Common myeloid progenitor, CD34-positive (primary cell): ENCODE measurements around the gene TOM1.

Experiments
- CTCF ChIA-PET: fragments of 350-600 bp; sonication (Branson Sonifier 250); formaldehyde crosslinking; loops from one replicate; lab custom pipeline; 2021; ENCODE audit warnings: antibody characterized with exemption; lab: Charles Lee
- POLR2A ChIA-PET: fragments of 350-600 bp; sonication (Branson Sonifier 250); formaldehyde crosslinking; loops from one replicate; lab custom pipeline; 2021; ENCODE audit warnings: antibody characterized with exemption; lab: Charles Lee
- DNase-seq, 3 donors: peaks; one replicate each; pipeline versions ENCODE4 v3.0.0 to v3.0.0-alpha.2; 2013
- H3K27ac ChIP-seq, 2 experiments: 1 replicate in 1 of 2; 2 replicates in 1 of 2; pipeline ENCODE4 v1.7.0; 2013; ENCODE audit warnings: inconsistent platforms in 2 of 2, low read length in 2 of 2, mild to moderate bottlenecking in 2 of 2, low read depth in 1 of 2, moderate library complexity in 1 of 2; ENCODE audit not compliant: severe bottlenecking in 2 of 2, insufficient read depth in 1 of 2, poor library complexity in 1 of 2
- H3K27me3 ChIP-seq, 5 experiments: replicated peaks in 2 of 5; 1 replicate in 3 of 5; 2 replicates in 2 of 5; pipeline versions ENCODE4 v1.6.1 to v1.7.0; 2013; ENCODE audit warnings: low read length in 4 of 5, mild to moderate bottlenecking in 2 of 5, moderate library complexity in 2 of 5, inconsistent platforms in 1 of 5; ENCODE audit not compliant: insufficient read depth in 5 of 5, control insufficient read depth in 4 of 5
- H3K36me3 ChIP-seq, 4 experiments: 1 replicate in 2 of 4; 2 replicates in 2 of 4; pipeline versions ENCODE4 v1.6.1 to v1.7.0; 2013; ENCODE audit warnings: low read length in 3 of 4, control low read depth in 1 of 4, mild to moderate bottlenecking in 1 of 4; ENCODE audit not compliant: control insufficient read depth in 4 of 4, insufficient read depth in 4 of 4
- H3K4me1 ChIP-seq, 4 experiments: 1 replicate in 3 of 4; 2 replicates in 1 of 4; pipeline versions ENCODE4 v1.6.1 to v1.7.1; 2013; ENCODE audit warnings: low read length in 3 of 4, mild to moderate bottlenecking in 3 of 4, control low read depth in 1 of 4, inconsistent platforms in 1 of 4, moderate library complexity in 1 of 4; ENCODE audit not compliant: control insufficient read depth in 4 of 4, insufficient read depth in 4 of 4; ENCODE audit errors: control extremely low read depth in 1 of 4
- H3K4me3 ChIP-seq, 7 experiments: 1 replicate in 4 of 7; 2 replicates in 3 of 7; pipeline versions ENCODE4 v1.5.1 to v1.7.0; 2013; ENCODE audit warnings: mild to moderate bottlenecking in 7 of 7, low read length in 6 of 7, moderate library complexity in 6 of 7, inconsistent platforms in 2 of 7, low read depth in 2 of 7, control low read depth in 1 of 7; ENCODE audit not compliant: insufficient read depth in 4 of 7, control insufficient read depth in 1 of 7; ENCODE audit errors: extremely low read depth in 1 of 7
- H3K9me3 ChIP-seq, 5 experiments: 1 replicate in 4 of 5; 2 replicates in 1 of 5; pipeline versions ENCODE4 v1.6.1 to v1.7.1; 2013; ENCODE audit warnings: low read length in 4 of 5, mild to moderate bottlenecking in 2 of 5, inconsistent platforms in 1 of 5, low read depth in 1 of 5, moderate library complexity in 1 of 5; ENCODE audit not compliant: control insufficient read depth in 4 of 5, insufficient read depth in 2 of 5; ENCODE audit errors: control extremely low read depth in 1 of 5
- whole genome bisulfite sequencing: methylation state at CpG from one replicate; pipeline ENCODE4 v1.1.5; 2013; ENCODE audit not compliant: insufficient coverage; 5-methylcytosine and 5-hydroxymethylcytosine counted together

The TOM1 gene

GRCh38 chr22:35312198-35313059 is 12.7 kb downstream of the TOM1 start:
- DNase-seq = peak in 1 of 3 donors; percentile 20
- 77% methylated on average over 7 of the region's 13 CpGs for WGBS
- Histone ChIP-seq H3K4me3 (no peak overlapping the region), H3K9me3 (no peaks in the 10 kb centered on the region), H3K27me3 (no peaks in the 10 kb centered on the region), H3K4me1 (peaks cover 0 to 27% (median 16%) of the 10 kb centered on the region in 4 experiments), H3K36me3 (peaks cover 0 to 1% (median under 1%) of the 10 kb centered on the region in 4 experiments), H3K27ac (no peak overlapping the region)
- POLR2A ChIA-PET = no interaction called here
- CTCF ChIA-PET = no interaction called here

GRCh38 chr22:35313311-35314121 is 13.8 kb downstream of the TOM1 start:
- CTCF ChIA-PET = interaction anchor here (0.7 to 1.5 kb wide), 2 partner anchors 11 to 13 kb away, joined by 3 to 4 read pairs; no protein-coding TSS in a partner anchor
- DNase-seq = no peak
- WGBS = 83% methylated on average over 14 of the region's 14 CpGs

GRCh38 chr22:35314161-35314942 is 14.7 kb downstream of the TOM1 start:
- Histone ChIP-seq H3K36me3 (peaks cover 0 to 18% (median 11%) of the 10 kb centered on the region in 4 experiments), H3K9me3 (no peaks in the 10 kb centered on the region), H3K27me3 (no peaks in the 10 kb centered on the region), H3K27ac (no peak overlapping the region), H3K4me1 (peaks cover 0 to 10% (median 5%) of the 10 kb centered on the region in 4 experiments), H3K4me3 (no peak overlapping the region)
- no peak for DNase-seq
- ChIA-PET POLR2A (no interaction called here), CTCF (interaction anchor here (1.5 kb wide), 1 partner anchor 12 kb away, joined by 4 read pairs; no protein-coding TSS in a partner anchor)
- WGBS = 86% methylated on average over 11 of the region's 16 CpGs

More at GRCh38 chr22:35313311-35314121, 13.8 kb downstream of the TOM1 start:
- POLR2A ChIA-PET = interaction anchor here (0.8 kb wide), 1 partner anchor 22 kb away, joined by 3 read pairs; no protein-coding TSS in a partner anchor
- H3K36me3 ChIP-seq = peaks cover 0 to 12% (median 8%) of the 10 kb centered on the region in 4 experiments
- no peaks in the 10 kb centered on the region for H3K9me3 ChIP-seq
- peaks cover 0 to 18% (median 9%) of the 10 kb centered on the region in 4 experiments for H3K4me1 ChIP-seq
- no peaks in the 10 kb centered on the region for H3K27me3 ChIP-seq
- H3K27ac ChIP-seq = no peak overlapping the region
- no peak overlapping the region for H3K4me3 ChIP-seq

DNA sequence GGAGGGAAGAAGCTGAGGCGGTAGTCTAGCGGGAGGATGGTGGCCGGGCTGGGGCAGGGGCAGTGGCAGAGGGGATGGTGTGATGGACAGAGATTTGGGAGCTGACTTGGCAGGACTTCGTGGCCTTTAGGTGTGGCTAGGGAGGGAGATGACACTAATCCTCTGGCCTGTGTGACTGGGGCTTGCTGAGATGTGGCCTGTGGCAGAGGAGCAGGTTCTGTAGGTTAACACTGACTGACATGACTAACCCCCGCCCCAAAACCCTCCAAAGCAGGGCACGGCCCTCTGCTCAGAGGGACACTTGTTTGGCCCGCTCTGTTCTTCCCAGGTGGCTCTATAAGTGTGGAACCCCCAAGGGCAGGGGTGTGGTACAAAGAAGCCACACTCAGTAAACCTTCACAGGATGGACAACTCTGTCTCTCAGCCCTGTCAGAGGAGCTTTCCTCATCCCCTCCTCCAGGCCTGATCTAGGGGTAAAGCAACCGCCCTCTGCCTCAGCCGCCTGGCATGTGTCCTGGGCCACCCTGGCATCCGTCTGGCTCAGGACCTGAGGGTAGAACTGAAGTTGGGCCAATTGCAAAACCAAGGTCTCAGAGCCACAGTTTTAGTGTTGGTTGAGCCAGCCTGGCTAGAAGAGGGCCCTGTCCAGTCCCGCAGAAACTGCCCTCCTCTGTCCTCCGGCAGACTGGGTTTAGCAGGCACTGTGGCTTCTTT is 15.6 kb downstream of the TOM1 start:
- no peak overlapping the region for H3K27ac ChIP-seq
- ChIA-PET POLR2A (interaction anchor here (0.6 kb wide), 1 partner anchor 16 kb away, joined by 3 read pairs; no protein-coding TSS in a partner anchor), CTCF (no interaction called here)
- H3K36me3 ChIP-seq = peaks cover 0 to 22% (median 13%) of the 10 kb centered on the region in 4 experiments
- H3K27me3 ChIP-seq = no peaks in the 10 kb centered on the region
- no peak overlapping the region for H3K4me3 ChIP-seq
- H3K9me3 ChIP-seq = no peaks in the 10 kb centered on the region
- DNase-seq = no peak
- 99% methylated on average over 10 of the region's 12 CpGs for WGBS
- H3K4me1 ChIP-seq = peaks cover 0 to 10% (median 5%) of the 10 kb centered on the region in 4 experiments

DNA sequence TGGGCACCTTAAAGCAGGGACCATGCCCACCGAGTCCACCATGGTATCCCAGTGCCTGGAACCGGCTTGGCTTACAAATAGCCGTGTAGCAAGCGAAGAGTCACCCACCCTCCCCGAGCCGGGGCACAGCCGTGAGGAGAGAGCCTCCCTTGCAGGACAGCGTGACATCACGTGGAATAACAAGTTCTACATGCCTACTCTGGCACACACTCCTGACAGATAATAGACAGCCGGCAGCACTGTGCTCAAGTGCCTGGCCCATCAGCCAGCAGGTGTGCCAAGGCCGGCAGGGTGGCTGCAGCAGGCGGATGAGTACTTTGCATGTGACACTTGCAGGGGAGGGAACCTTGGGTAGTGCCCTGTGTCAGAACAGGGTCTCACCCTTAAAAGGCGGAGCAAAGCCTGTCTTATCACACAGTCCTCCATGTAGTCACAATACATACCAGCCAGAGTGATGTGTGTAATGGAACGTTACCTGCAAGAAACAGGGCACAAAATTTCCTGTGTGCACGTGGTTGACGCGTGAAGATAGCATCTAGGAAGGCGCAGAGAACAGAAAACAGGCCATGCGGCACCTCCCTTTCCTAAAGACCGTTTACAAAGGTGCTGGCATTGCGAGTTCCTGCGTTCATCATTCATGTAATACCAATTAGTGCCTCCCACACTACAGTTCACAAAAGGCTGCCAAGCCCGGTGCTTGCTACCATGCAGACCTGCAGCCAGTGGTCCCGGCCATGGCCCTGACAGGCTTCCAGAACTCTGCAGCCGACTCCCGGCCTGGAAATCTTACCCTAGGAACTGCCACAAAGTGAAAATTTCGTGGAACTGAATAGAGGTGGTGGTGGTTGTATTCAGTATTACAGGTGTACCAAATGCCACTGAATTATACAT is 16.4 kb downstream of the TOM1 start:
- Histone ChIP-seq H3K27ac (no peak overlapping the region), H3K36me3 (peaks cover 0 to 22% (median 13%) of the 10 kb centered on the region in 4 experiments), H3K27me3 (no peaks in the 10 kb centered on the region), H3K9me3 (no peaks in the 10 kb centered on the region), H3K4me1 (peaks cover 0 to 10% (median 5%) of the 10 kb centered on the region in 4 experiments), H3K4me3 (no peak overlapping the region)
- POLR2A ChIA-PET = no interaction called here
- CTCF ChIA-PET = no interaction called here
- WGBS = 89% methylated on average over 26 of the region's 27 CpGs
- DNase-seq = no peak
